Measurements from ENCODE around the gene ZBED6.

DNA sequence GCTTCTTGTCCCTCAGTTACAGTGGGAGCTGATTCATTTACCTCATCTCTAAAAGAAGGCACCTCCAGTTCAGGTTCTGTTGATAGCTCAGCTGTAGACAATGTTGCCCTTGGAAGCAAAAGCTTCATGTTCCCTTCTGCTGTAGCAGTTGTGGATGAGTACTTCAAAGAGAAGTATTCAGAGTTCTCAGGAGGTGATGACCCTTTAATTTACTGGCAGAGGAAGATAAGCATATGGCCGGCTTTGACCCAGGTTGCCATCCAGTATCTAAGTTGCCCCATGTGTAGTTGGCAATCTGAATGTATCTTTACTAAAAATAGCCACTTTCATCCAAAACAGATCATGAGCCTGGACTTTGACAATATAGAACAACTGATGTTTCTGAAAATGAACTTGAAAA lies 4.5 kb downstream of the ZBED6 start:
- TF ChIP-seq, protein P1, sequence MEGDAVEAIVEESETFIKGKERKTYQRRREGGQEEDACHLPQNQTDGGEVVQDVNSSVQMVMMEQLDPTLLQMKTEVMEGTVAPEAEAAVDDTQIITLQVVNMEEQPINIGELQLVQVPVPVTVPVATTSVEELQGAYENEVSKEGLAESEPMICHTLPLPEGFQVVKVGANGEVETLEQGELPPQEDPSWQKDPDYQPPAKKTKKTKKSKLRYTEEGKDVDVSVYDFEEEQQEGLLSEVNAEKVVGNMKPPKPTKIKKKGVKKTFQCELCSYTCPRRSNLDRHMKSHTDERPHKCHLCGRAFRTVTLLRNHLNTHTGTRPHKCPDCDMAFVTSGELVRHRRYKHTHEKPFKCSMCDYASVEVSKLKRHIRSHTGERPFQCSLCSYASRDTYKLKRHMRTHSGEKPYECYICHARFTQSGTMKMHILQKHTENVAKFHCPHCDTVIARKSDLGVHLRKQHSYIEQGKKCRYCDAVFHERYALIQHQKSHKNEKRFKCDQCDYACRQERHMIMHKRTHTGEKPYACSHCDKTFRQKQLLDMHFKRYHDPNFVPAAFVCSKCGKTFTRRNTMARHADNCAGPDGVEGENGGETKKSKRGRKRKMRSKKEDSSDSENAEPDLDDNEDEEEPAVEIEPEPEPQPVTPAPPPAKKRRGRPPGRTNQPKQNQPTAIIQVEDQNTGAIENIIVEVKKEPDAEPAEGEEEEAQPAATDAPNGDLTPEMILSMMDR (IDR thresholded peaks at IDR 0.05; ENCODE audit: low read depth, low read length) = no peak
- no peak for TF ChIP-seq EZH2phosphoT487 (IDR thresholded peaks at IDR 0.05; ENCODE audit: low read depth)
